Testis (tissue), 2 donors: ENCODE data around the gene NUCB2.

Experiments used
- CTCF ChIP-seq, 3 experiments: fragments of 450-650 bp in 2 of 3; fragments of 200-600 bp in 1 of 3; sonication (generic) in 1 of 3; IDR thresholded peaks; one replicate each; pipeline ENCODE4 v1.5.1; 2016 to 2019; ENCODE audit warnings: antibody characterized with exemption in 3 of 3, mild to moderate bottlenecking in 2 of 3, moderate library complexity in 1 of 3
- POLR2A ChIP-seq: fragments of 450-650 bp; IDR thresholded peaks from one replicate; pipeline ENCODE4 v1.6.1; 2017; ENCODE audit warnings: antibody characterized with exemption, mild to moderate bottlenecking, moderate library complexity

GRCh38 chr11:17240780-17241179, 35.8 kb upstream of the NUCB2 start:
- TF ChIP-seq CTCF (IDR thresholded peaks at IDR 0.05): no peak
- TF ChIP-seq POLR2A: no peak
